Mesenchymal stem cell (in vitro differentiated cells and primary cell): ENCODE data around the gene ECE1.
A peak's percentile ranks its signal among the peaks of the same experiment; 100 is the strongest.

Experiments used
- DNase-seq: peaks from one replicate; pipeline ENCODE4 v3.0.0-alpha.2; 2013
- H2AFZ ChIP-seq: one replicate; pipeline ENCODE4 v1.6.1; 2013; ENCODE audit warnings: low read depth, mild to moderate bottlenecking, control low read depth, inconsistent platforms, low read length, moderate library complexity
- H2AK5ac ChIP-seq: 2 replicates; pipeline ENCODE4 v1.6.1; 2013; ENCODE audit warnings: low read length, moderate library complexity, mild to moderate bottlenecking, inconsistent platforms; ENCODE audit not compliant: severe bottlenecking
- H2BK120ac ChIP-seq: one replicate; pipeline ENCODE4 v1.6.1; 2013; ENCODE audit warnings: low read depth, mild to moderate bottlenecking, inconsistent platforms, low read length, moderate library complexity
- H2BK12ac ChIP-seq, 2 experiments: one replicate each; pipeline ENCODE4 v1.6.1; 2013; ENCODE audit warnings: inconsistent platforms in 2 of 2, low read length in 2 of 2, mild to moderate bottlenecking in 2 of 2, moderate library complexity in 2 of 2, control low read depth in 1 of 2
- H2BK15ac ChIP-seq: one replicate; pipeline ENCODE4 v1.6.1; 2013; ENCODE audit warnings: mild to moderate bottlenecking, low read depth, inconsistent platforms; ENCODE audit not compliant: poor library complexity, severe bottlenecking
- H2BK5ac ChIP-seq: 2 replicates; pipeline ENCODE4 v1.6.1; 2013; ENCODE audit warnings: low read depth, mild to moderate bottlenecking, low read length, control low read depth, inconsistent platforms; ENCODE audit not compliant: poor library complexity, severe bottlenecking
- H3K14ac ChIP-seq, 2 experiments: one replicate each; pipeline ENCODE4 v1.6.1; 2013; ENCODE audit warnings: inconsistent platforms in 2 of 2, low read length in 2 of 2, control low read depth in 1 of 2, mild to moderate bottlenecking in 1 of 2, moderate library complexity in 1 of 2
- H3K18ac ChIP-seq, 2 experiments: one replicate each; pipeline ENCODE4 v1.6.1; 2013; ENCODE audit warnings: inconsistent platforms in 2 of 2, low read length in 2 of 2, control low read depth in 1 of 2, low read depth in 1 of 2, mild to moderate bottlenecking in 1 of 2
- H3K23ac ChIP-seq, 2 experiments: one replicate each; pipeline ENCODE4 v1.6.1; 2013; ENCODE audit warnings: inconsistent platforms in 2 of 2, low read length in 2 of 2, mild to moderate bottlenecking in 2 of 2, moderate library complexity in 2 of 2, control low read depth in 1 of 2
- H3K27ac ChIP-seq: 2 replicates; pipeline ENCODE4 v1.5.1; 2013; ENCODE audit warnings: mild to moderate bottlenecking, moderate library complexity, low read length, control low read depth, inconsistent platforms; ENCODE audit not compliant: poor library complexity, severe bottlenecking
- H3K27me3 ChIP-seq, 2 experiments: 2 replicates each; pipeline versions ENCODE4 v1.6.1 to v1.7.0; 2013; ENCODE audit warnings: low read length in 2 of 2, mild to moderate bottlenecking in 2 of 2, moderate library complexity in 2 of 2, control low read depth in 1 of 2, inconsistent platforms in 1 of 2; ENCODE audit not compliant: control insufficient read depth in 1 of 2, insufficient read depth in 1 of 2
- H3K36me3 ChIP-seq, 2 experiments: 2 replicates each; pipeline versions ENCODE4 v1.6.1 to v1.7.0; 2013; ENCODE audit warnings: low read length in 2 of 2, control low read depth in 1 of 2, inconsistent platforms in 1 of 2, low read depth in 1 of 2, mild to moderate bottlenecking in 1 of 2; ENCODE audit not compliant: insufficient read depth in 2 of 2, control insufficient read depth in 1 of 2
- H3K4ac ChIP-seq, 2 experiments: one replicate each; pipeline ENCODE4 v1.6.1; 2013; ENCODE audit warnings: inconsistent platforms in 2 of 2, low read length in 2 of 2, mild to moderate bottlenecking in 2 of 2, moderate library complexity in 2 of 2, control low read depth in 1 of 2, low read depth in 1 of 2
- H3K4me1 ChIP-seq: 2 replicates; pipeline ENCODE4 v1.6.1; 2013; ENCODE audit warnings: low read depth, low read length, control low read depth; ENCODE audit not compliant: control insufficient read depth, insufficient read depth
- H3K4me2 ChIP-seq: 2 replicates; pipeline ENCODE4 v1.6.1; 2013; ENCODE audit warnings: low read length, mild to moderate bottlenecking, inconsistent platforms; ENCODE audit not compliant: poor library complexity, severe bottlenecking
- H3K4me3 ChIP-seq, 2 experiments: 2 replicates each; pipeline versions ENCODE4 v1.5.1 to v1.7.0; 2013; ENCODE audit warnings: low read length in 2 of 2, mild to moderate bottlenecking in 2 of 2, control low read depth in 1 of 2, low read depth in 1 of 2; ENCODE audit not compliant: insufficient read depth in 1 of 2
- H3K79me1 ChIP-seq: replicated peaks from 2 replicates; pipeline ENCODE4 v1.6.1; 2013; ENCODE audit warnings: mild to moderate bottlenecking, control low read depth, low read length, inconsistent platforms; ENCODE audit not compliant: poor library complexity, severe bottlenecking
- H3K9ac ChIP-seq: 2 replicates; pipeline ENCODE4 v1.7.0; 2013; ENCODE audit warnings: mild to moderate bottlenecking, low read length, moderate library complexity
- H3K9me3 ChIP-seq: 2 replicates; pipeline ENCODE4 v1.7.0; 2013; ENCODE audit warnings: mild to moderate bottlenecking, low read length; ENCODE audit not compliant: control insufficient read depth
- H4K8ac ChIP-seq: one replicate; pipeline ENCODE4 v1.6.1; 2013; ENCODE audit warnings: inconsistent platforms, mild to moderate bottlenecking, low read length, moderate library complexity
- H4K91ac ChIP-seq: one replicate; pipeline ENCODE4 v1.6.1; 2013; ENCODE audit warnings: mild to moderate bottlenecking, low read length, inconsistent platforms
- WGBS: methylation state at CpG from one replicate; pipeline ENCODE4 v1.1.7; 2013; ENCODE audit warnings: mixed read lengths; 5-methylcytosine and 5-hydroxymethylcytosine counted together

Gene ECE1

GRCh38 chr1:21219674-21220073 is 70.6 kb downstream of the ECE1 start:
- DNase-seq: no peak
- no peaks in the 10 kb centered on the region for H3K27me3 ChIP-seq
- H3K4me1 ChIP-seq: no peaks in the 10 kb centered on the region
- no peak overlapping the region for H3K18ac ChIP-seq
- no peak overlapping the region for H2BK120ac ChIP-seq
- peaks cover 63 to 64% of the 10 kb centered on the region in 2 experiments for H3K36me3 ChIP-seq
- no peak overlapping the region for H3K9ac ChIP-seq
- no peak overlapping the region for H2BK5ac ChIP-seq
- no peak overlapping the region for H3K14ac ChIP-seq
- H4K8ac ChIP-seq: no peak overlapping the region
- no peaks in the 10 kb centered on the region for H3K9me3 ChIP-seq
- H2AFZ ChIP-seq: no peak overlapping the region
- no peak overlapping the region for H4K91ac ChIP-seq
- H3K4me3 ChIP-seq: no peak overlapping the region
- no peak overlapping the region for H2AK5ac ChIP-seq
- H2BK15ac ChIP-seq: no peak overlapping the region
- no peak overlapping the region for H3K4ac ChIP-seq
- 96% methylated on average over 21 of the region's 21 CpGs for WGBS
- no peak overlapping the region for H2BK12ac ChIP-seq
- H3K27ac ChIP-seq: no peak overlapping the region
- peaks cover 1% of the 10 kb centered on the region for H3K79me1 ChIP-seq
- no peak overlapping the region for H3K4me2 ChIP-seq
- H3K23ac ChIP-seq: no peak overlapping the region

- Histone ChIP-seq H3K9ac (no peak overlapping the region), H3K4ac (no peak overlapping the region), H3K23ac (no peak overlapping the region), H3K27ac (no peak overlapping the region), H3K9me3 (no peaks in the 10 kb centered on the region), H3K4me2 (no peak overlapping the region), H3K79me1 (peaks cover 1% of the 10 kb centered on the region), H2BK120ac (no peak overlapping the region), H3K36me3 (peaks cover 53 to 54% of the 10 kb centered on the region in 2 experiments), H3K4me1 (no peaks in the 10 kb centered on the region), H3K18ac (no peak overlapping the region), H3K27me3 (no peaks in the 10 kb centered on the region), H3K14ac (peak overlapping the region in 1 of 2 experiments; percentile 11), H2BK15ac (no peak overlapping the region), H4K91ac (no peak overlapping the region), H2BK5ac (no peak overlapping the region), H2AK5ac (no peak overlapping the region), H3K4me3 (no peak overlapping the region), H2AFZ (no peak overlapping the region), H2BK12ac (no peak overlapping the region), H4K8ac (no peak overlapping the region)
- 86% methylated on average over 20 of the region's 20 CpGs for WGBS
- DNase-seq: peak; percentile 50
Measured at GRCh38 chr1:21217812-21218596, 72.3 kb downstream of the ECE1 start.

- Histone ChIP-seq H3K36me3 (peaks cover 48 to 50% of the 10 kb centered on the region in 2 experiments), H2BK5ac (no peak overlapping the region), H3K9me3 (no peaks in the 10 kb centered on the region), H3K4me1 (no peaks in the 10 kb centered on the region), H3K14ac (no peak overlapping the region), H3K9ac (no peak overlapping the region), H3K4ac (no peak overlapping the region), H2AFZ (no peak overlapping the region), H3K4me3 (no peak overlapping the region), H2BK120ac (no peak overlapping the region), H4K91ac (no peak overlapping the region), H3K79me1 (peaks cover 1% of the 10 kb centered on the region), H4K8ac (no peak overlapping the region), H2AK5ac (no peak overlapping the region), H3K4me2 (no peak overlapping the region), H3K27ac (no peak overlapping the region), H3K18ac (no peak overlapping the region), H3K23ac (no peak overlapping the region), H3K27me3 (no peaks in the 10 kb centered on the region), H2BK12ac (no peak overlapping the region), H2BK15ac (no peak overlapping the region)
- WGBS: 94% methylated on average over 19 of the region's 19 CpGs
- peak; percentile 46 for DNase-seq
Measured at GRCh38 chr1:21216835-21217811, 73.1 kb downstream of the ECE1 start.

GRCh38 chr1:21212126-21212525 is 78.1 kb downstream of the ECE1 start:
- H3K23ac ChIP-seq: no peak overlapping the region
- H2AFZ ChIP-seq: no peak overlapping the region
- H3K4ac ChIP-seq: no peak overlapping the region

More at GRCh38 chr1:21212126-21212525, 78.1 kb downstream of the ECE1 start:
- H3K27ac ChIP-seq: no peak overlapping the region
- H3K36me3 ChIP-seq: peaks cover under 1 to 4% of the 10 kb centered on the region in 2 experiments
- H4K8ac ChIP-seq: no peak overlapping the region
- DNase-seq: peak; percentile 39
- H4K91ac ChIP-seq: no peak overlapping the region
- no peak overlapping the region for H2AK5ac ChIP-seq
- WGBS: 4% methylated on average over 3 of the region's 3 CpGs
- H3K79me1 ChIP-seq: no peaks in the 10 kb centered on the region
- no peak overlapping the region for H3K14ac ChIP-seq
- no peak overlapping the region for H2BK120ac ChIP-seq
- H3K27me3 ChIP-seq: no peaks in the 10 kb centered on the region
- no peaks in the 10 kb centered on the region for H3K4me1 ChIP-seq
- H3K4me2 ChIP-seq: no peak overlapping the region
- H2BK5ac ChIP-seq: no peak overlapping the region
- no peak overlapping the region for H3K18ac ChIP-seq
- H3K9me3 ChIP-seq: no peaks in the 10 kb centered on the region
- no peak overlapping the region for H3K4me3 ChIP-seq
- no peak overlapping the region for H3K9ac ChIP-seq
- no peak overlapping the region for H2BK12ac ChIP-seq
- H2BK15ac ChIP-seq: no peak overlapping the region
